ENCODE measurements around the gene CNPY1. TPM values are rescaled to one million over a fixed set of nuclear protein-coding genes. Genes with fewer than 3 reads are reported as not detected.

Gene CNPY1
- total RNA-seq, 2 donors from 2014 or later, result 0.33 TPM; not detected in 1

DNA sequence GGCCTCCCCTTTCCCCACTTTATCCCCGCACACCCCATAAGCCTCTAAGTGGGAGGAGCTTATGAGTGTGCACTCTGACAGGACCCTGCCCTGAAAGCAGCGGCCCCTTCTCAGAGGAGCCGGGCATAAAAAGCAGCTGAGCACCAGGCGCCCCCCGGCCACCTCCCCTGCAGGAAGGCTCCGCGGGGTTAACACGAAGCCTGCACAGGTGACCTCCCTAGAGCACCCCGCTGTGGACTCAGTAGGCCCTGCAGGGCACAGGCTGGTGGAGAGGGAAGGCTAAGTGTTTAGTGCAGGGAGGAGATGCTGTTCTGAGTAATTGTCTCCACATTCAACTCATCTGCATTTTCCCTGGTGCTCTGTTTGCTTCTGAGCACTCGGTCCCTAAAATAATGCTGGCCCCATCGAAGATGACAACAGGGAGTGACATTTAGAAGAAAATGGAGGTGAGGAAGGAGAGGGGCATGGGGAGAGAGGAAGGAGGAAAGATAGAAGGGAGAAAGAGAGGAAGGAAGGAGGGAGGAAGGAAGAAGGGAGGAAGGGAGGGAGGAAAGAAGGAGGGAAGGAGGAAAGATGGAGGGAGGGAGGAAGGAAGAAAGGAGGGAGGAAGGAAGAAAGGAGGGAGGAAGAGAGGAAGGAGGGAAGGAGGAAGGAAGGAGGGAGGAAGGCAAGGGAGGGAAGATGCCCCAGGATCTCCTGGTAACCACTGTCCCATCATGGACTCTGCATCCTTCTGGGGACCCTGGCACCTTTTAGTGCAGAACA lies 25.4 kb upstream of the CNPY1 start:
- peaks cover 4% of the 10 kb centered on the region for H3K27me3 Mint-ChIP-seq (ENCODE audit: insufficient read depth)
- no peak overlapping the region for H3K4me3 Mint-ChIP-seq
- H3K36me3 Mint-ChIP-seq (ENCODE audit: low read depth), result no peaks in the 10 kb centered on the region
- Histone ChIP-seq H3K27ac (ENCODE audit: low read depth, low read length) (no peak overlapping the region), H3K9me3 (ENCODE audit: control insufficient read depth, low read length) (no peaks in the 10 kb centered on the region), H3K9ac (ENCODE audit: extremely low read depth, low read length, poor library complexity, severe bottlenecking) (no peak overlapping the region), H3K4me1 (ENCODE audit: control insufficient read depth, insufficient read depth, low read length) (no peaks in the 10 kb centered on the region), H3K4me3 (ENCODE audit: low read length) (no peak overlapping the region), H3K36me3 (ENCODE audit: control insufficient read depth, insufficient read depth, low read length) (no peaks in the 10 kb centered on the region), H3K27me3 (ENCODE audit: control insufficient read depth, insufficient read depth, low read length, poor library complexity, severe bottlenecking) (no peaks in the 10 kb centered on the region)
- H3K4me1 Mint-ChIP-seq, result no peaks in the 10 kb centered on the region
- no peak for DNase-seq
- H3K9me3 Mint-ChIP-seq, result no peaks in the 10 kb centered on the region
- TF ChIP-seq, protein P1, sequence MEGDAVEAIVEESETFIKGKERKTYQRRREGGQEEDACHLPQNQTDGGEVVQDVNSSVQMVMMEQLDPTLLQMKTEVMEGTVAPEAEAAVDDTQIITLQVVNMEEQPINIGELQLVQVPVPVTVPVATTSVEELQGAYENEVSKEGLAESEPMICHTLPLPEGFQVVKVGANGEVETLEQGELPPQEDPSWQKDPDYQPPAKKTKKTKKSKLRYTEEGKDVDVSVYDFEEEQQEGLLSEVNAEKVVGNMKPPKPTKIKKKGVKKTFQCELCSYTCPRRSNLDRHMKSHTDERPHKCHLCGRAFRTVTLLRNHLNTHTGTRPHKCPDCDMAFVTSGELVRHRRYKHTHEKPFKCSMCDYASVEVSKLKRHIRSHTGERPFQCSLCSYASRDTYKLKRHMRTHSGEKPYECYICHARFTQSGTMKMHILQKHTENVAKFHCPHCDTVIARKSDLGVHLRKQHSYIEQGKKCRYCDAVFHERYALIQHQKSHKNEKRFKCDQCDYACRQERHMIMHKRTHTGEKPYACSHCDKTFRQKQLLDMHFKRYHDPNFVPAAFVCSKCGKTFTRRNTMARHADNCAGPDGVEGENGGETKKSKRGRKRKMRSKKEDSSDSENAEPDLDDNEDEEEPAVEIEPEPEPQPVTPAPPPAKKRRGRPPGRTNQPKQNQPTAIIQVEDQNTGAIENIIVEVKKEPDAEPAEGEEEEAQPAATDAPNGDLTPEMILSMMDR (conservative IDR thresholded peaks at IDR 0.05), result peak; percentile 45
- no peak overlapping the region for H3K27ac Mint-ChIP-seq
- 53 to 68% methylated on average over 6 to 11 of the region's 11 CpGs for WGBS, 2 experiments (ENCODE audit: insufficient coverage in 1 of 2, insufficient read length in 1 of 2)

- H3K27me3 ChIP-seq (ENCODE audit: control insufficient read depth, insufficient read depth, low read length, poor library complexity, severe bottlenecking), result no peaks in the 10 kb centered on the region
- no peaks in the 10 kb centered on the region for H3K36me3 ChIP-seq (ENCODE audit: control insufficient read depth, insufficient read depth, low read length)
- H3K4me1 ChIP-seq (ENCODE audit: control insufficient read depth, insufficient read depth, low read length), result no peaks in the 10 kb centered on the region
- H3K4me3 ChIP-seq (ENCODE audit: low read length), result no peak overlapping the region
- TF ChIP-seq, protein P1 (conservative IDR thresholded peaks at IDR 0.05), result no peak
- H3K36me3 Mint-ChIP-seq (ENCODE audit: low read depth), result no peaks in the 10 kb centered on the region
- no peak for DNase-seq
- H3K27ac ChIP-seq (ENCODE audit: low read depth, low read length), result no peak overlapping the region
- H3K4me3 Mint-ChIP-seq, result no peak overlapping the region
- peaks cover 4% of the 10 kb centered on the region for H3K27me3 Mint-ChIP-seq (ENCODE audit: insufficient read depth)
- 93 to 100% methylated on average over 1 to 6 of the region's 6 CpGs for WGBS, 2 experiments (ENCODE audit: insufficient coverage in 1 of 2, insufficient read length in 1 of 2)
- H3K4me1 Mint-ChIP-seq, result no peaks in the 10 kb centered on the region
- no peaks in the 10 kb centered on the region for H3K9me3 Mint-ChIP-seq
- no peak overlapping the region for H3K9ac ChIP-seq (ENCODE audit: extremely low read depth, low read length, poor library complexity, severe bottlenecking)
- H3K27ac Mint-ChIP-seq, result no peak overlapping the region
- no peaks in the 10 kb centered on the region for H3K9me3 ChIP-seq (ENCODE audit: control insufficient read depth, low read length)
Observed at GRCh38 chr7:155570991-155571390, 24.6 kb upstream of the CNPY1 start.

GRCh38 chr7:155570171-155570958 lies 24.0 kb upstream of the CNPY1 start:
- H3K4me3 Mint-ChIP-seq, result no peak overlapping the region
- H3K4me1 Mint-ChIP-seq, result no peaks in the 10 kb centered on the region
- TF ChIP-seq, protein P1 (conservative IDR thresholded peaks at IDR 0.05), result no peak
- no peak overlapping the region for H3K9ac ChIP-seq (ENCODE audit: extremely low read depth, low read length, poor library complexity, severe bottlenecking)
- no peaks in the 10 kb centered on the region for H3K27me3 ChIP-seq (ENCODE audit: control insufficient read depth, insufficient read depth, low read length, poor library complexity, severe bottlenecking)
- H3K9me3 Mint-ChIP-seq, result no peaks in the 10 kb centered on the region
- H3K27ac ChIP-seq (ENCODE audit: low read depth, low read length), result no peak overlapping the region
- no peaks in the 10 kb centered on the region for H3K36me3 Mint-ChIP-seq (ENCODE audit: low read depth)
- no peak for DNase-seq
- no peak overlapping the region for H3K4me3 ChIP-seq (ENCODE audit: low read length)
- no peaks in the 10 kb centered on the region for H3K36me3 ChIP-seq (ENCODE audit: control insufficient read depth, insufficient read depth, low read length)
- peaks cover 4% of the 10 kb centered on the region for H3K27me3 Mint-ChIP-seq (ENCODE audit: insufficient read depth)
- 92 to 96% methylated on average over 13 to 23 of the region's 28 CpGs for WGBS, 2 experiments (ENCODE audit: insufficient coverage in 1 of 2, insufficient read length in 1 of 2)
- H3K9me3 ChIP-seq (ENCODE audit: control insufficient read depth, low read length), result no peaks in the 10 kb centered on the region
- H3K27ac Mint-ChIP-seq, result peak overlapping the region; percentile 16
- no peaks in the 10 kb centered on the region for H3K4me1 ChIP-seq (ENCODE audit: control insufficient read depth, insufficient read depth, low read length)
